GM18508 (cell line): ENCODE data around the gene TGM6.
A peak's percentile ranks its signal among the peaks of the same experiment; 100 is the strongest.

Experiments
- ATAC-seq: cut with Tn5 transposase; IDR thresholded peaks from one replicate; pipeline ENCODE4 v1.9.1; 2021; ENCODE audit warnings: moderate number of reproducible peaks; ENCODE audit not compliant: insufficient read depth, unreplicated experiment

The TGM6 gene

DNA sequence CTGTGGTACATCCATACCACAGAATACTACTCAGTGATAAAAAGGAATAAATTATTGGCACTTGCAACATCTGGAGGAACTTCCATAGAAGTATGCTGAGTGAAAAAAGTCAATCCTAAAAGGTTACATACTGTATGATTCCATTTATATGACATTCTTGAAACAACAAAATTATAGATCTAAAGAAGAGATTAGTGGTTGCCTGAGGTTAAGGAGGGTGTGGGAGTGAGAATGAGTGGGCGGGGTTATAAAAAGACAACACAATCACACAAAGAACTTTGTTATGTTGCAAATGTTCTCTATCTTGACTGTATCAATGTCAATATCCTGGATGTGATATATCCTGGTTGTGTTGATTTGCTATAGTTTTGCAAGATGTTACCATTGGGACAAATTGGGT lies 68.7 kb downstream of the TGM6 start:
- ATAC-seq, result no peak

DNA sequence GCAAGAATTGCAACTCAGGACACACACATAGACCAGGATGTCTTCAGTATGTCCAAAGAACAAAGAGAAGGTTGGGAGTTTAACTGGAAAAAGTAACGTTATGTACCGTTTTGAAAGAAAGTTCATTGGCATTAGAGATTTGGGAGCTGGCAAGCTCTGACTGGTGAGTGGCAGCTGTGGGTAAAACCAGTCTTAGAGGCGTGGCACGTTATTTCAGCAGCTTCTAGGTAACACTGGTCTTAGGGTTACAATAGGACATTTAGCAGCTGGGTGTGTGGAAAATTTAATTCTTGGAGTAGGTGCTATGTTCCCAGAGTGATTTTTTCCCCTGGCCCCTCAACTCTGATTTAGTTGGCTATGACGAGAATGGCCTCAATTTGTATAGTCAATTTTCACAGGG lies 70.7 kb downstream of the TGM6 start:
- no peak for ATAC-seq

DNA sequence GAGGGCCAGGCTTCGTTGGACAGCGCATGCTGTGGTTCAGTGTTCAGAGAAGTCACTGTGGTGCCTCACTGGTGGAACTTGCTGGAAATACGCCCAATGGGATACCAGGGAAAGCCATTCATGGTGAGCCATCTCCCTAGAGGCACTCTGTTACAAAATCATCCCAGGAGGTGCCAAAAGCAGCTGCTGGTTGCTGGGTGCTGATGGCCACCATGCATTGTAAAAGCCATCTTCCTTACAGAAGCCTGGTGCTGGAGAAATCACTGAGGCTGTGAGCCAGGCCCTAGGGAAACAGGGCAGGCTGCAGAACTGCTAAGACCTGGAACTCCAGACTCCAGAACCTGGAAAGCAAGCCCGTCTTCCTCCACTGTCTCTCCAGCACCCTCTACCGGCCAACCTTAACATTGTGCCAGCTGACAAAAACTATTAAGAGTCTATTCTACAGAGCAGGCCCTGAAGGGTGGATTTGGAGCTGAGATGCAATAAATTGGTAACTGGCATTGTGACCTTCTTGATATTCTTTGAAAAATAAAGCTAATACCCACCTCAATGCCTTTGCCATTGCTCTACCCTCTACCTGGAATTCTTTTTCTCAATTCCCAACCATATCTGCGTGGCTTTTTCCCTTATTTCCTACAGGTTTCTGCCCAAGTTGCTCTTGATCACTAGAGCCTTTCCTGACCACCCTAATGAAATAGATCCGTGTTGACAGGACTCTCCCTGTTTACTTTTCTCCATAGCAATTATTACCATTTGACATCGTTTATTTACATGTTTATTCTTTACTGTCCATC lies 71.4 kb downstream of the TGM6 start:
- no peak for ATAC-seq

DNA sequence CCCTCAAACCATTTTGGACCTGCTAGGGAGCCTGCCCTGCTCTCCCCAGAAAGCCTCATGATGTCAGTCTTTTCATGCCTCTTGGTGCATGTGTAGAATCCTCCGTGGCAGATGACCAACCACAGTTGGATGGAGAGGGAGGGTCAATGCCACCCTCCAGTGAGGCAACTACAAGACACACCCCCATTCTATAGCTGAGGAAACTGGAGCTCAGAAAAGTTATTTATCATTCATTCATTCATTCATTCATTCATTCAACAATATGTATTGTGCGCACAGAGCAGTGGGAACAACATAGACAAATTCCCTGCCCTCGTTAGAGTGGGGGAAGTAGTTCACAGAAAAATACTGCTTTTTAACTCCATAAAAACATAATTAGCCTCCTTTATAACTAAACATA lies 73.1 kb downstream of the TGM6 start:
- no peak for ATAC-seq

DNA sequence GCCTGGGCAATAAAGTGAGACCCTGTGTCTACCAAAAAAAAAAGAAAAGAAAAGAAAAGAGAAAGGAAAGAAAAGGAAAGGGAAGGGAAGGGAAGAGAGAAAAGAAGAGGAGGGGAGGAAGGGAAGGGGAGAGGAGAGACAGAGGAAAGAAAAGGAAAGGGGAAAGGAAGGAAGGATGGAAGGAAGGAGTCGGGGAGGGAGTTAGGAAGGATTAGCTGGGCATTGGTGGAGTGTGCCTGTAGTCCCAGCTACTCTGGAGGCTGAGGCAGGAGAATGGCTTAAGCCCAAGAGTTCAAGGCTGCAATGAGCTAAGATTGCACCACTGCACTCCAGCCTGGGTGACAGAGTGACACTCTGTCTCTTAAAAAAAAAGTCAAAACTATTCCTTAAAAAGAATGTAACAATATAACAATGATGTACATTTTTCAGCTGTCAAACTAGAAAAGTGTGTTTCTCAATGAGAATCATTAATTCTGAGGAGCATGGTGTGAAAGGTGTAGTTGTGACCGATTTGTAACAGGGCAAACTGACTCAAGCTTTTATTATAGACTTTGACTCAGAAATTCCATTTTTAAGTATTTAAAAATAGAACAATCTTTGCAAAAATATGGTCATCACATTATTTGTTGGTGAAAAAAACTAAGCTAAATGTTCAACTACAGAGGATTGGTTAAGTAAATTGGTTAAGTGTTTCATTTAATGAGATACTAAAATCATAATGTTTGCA lies 75.2 kb downstream of the TGM6 start:
- no peak for ATAC-seq

DNA sequence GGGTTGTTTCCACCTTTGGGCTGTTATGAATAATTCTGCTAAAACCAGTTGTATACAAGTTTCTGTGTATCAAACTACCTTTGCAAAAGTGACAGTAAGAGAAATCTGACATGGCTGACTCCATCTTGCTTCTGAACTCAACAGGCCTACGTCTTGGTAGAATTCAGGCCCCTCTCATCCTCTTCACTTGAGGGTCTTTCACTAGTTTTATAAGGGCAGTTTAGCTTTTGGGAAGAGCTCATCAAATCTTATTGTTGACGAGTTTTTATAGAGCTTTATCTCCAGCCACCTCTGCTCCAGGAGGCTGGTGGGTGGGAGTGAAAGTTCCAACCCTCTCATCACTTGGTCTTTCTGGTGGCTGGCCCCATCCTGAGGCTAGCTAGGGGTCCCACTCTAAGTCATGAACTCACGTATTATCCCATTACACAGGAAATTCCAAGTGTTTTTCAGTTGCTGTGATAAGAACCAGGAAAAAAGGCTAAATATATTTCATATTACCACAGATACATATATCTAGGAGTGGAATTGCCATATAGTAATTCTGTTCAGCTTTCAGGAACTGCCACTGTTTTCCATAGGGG lies 78.3 kb downstream of the TGM6 start:
- no peak for ATAC-seq

DNA sequence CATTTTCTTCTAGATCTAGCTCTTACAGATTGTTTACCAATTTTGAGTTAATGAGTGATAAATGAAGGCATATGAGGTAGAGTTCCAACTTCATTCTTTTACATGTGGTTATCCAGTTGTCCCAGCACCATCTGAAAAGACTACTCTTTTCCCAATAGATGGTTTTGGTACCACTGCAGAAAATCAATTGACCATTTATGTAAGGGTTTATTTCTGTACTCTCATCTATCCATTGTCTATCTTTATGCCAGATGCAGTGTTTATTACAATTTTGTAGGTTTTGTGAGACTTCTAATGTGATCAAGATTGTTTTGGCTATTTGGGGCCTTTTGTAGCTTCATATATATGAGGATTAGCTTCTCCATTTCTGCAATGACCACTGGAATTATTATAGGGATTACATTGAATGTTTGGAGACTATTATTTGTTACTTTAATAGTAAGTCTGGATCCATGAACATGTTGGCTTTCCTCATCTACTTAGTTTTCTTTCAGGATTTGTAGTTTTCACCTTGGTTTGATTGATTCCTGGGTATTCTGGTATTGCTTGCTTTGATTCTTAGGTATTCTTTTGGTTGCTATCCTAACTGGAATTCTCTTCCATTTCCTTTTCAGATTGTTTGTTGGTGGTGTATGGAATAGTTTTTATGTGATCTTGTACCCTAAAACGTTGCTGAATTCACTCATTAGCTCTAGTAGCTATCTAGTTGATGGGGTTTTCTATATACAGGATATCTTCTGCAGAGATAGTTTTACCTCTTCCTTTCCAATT lies 79.5 kb downstream of the TGM6 start:
- ATAC-seq, result no peak

DNA sequence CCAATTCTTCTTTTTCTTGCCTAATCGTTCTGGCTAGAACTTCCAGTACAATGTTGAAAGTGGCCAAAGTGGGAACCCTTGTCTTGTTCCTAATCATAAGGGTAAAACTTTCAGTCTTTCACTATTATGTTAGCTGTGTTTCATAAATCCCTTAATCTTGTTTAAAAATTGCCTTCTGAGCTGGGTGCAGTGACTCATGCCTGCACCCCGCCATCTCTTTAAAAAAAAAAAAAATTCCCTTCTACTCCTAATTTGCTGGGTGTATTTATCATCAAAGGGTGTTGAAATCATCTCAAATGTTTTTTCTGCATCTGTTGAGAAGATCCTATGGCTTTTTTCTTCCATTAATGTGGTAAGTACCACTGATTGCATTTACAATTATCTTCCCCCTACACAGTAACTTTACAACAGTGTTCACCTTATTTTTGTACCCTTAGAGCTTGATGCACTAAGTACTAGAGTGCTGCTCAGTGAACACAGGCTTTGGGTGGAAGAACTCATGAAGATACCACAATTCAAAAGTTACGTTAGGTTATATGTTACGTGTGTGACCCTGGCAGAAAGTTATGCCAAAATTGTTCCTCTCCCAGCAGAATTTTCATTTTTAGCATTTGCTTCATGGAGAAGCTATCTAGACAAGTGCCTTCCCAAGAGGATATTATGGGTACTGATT lies 80.2 kb downstream of the TGM6 start:
- ATAC-seq, result no peak

DNA sequence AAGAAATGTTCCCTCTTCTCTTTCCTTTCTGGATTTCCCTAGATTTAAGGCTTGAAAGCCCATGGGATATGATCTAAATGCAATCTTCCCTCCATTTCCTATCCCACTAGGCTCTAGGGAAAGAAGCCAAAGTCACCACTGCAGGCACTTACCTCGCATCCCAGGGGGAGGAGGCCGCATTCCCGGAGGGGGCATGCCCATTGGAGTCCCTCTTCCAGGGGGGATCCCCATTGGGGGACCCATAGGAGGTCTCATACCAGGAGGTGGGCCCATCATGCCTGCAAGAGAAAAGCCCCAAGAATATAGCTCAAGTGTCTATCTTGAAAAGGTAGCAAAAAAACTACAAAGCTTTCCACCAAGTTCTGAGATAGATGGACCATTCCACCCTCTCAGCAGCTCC lies 81.8 kb downstream of the TGM6 start:
- no peak for ATAC-seq

DNA sequence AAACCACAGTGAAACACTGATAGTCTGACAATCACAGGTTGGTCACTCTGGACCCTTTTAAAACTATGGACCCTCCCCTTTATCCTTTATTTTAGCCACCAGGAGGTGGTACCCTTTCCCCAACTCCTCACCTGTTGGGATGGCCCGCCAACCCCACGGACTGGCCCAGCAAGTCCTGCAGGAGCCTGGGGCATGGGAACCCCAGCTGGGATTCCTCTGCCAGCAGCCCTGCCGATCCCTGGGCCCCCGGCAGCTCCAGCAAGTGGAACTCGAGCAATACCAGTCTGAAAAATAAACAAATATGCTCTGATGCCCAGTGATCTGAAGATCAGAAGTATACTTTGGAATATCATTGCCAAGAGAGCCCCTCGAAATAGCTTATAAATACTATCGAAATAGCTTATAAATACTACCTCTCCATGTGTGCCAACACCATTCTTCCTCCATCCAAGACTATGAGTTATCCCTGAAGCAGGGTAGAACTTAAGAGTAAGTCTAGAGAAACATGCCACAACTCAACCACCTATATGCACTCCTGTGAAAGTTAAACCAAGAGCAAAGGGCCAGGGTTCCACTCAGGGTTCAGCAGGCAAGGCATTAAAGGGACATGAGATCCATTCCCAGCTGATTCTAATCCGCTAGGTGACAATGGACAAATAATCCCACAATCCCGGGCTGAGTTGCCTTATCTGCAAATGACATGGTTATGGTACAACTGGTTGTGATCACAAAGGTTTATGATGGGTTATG lies 83.1 kb downstream of the TGM6 start:
- ATAC-seq, result no peak

DNA sequence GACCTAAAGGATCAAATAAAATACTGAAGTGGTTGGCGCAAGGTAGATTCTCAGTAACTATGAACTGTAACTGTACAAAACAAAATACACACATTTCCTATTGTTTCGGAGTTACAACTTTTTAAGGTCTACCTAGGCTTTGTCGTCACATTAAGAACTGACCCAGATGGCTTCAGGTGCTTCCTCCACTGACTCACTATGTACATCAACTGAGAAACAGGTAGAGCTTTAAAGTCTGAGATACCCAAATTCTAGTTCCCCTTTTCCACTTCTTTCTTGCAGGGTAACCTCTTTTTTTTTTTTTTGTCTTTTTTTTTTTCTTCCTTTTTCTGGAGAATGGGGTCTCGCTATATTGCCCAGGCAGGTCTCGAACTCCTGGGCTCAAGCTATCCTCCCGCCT lies 84.4 kb downstream of the TGM6 start:
- no peak for ATAC-seq

DNA sequence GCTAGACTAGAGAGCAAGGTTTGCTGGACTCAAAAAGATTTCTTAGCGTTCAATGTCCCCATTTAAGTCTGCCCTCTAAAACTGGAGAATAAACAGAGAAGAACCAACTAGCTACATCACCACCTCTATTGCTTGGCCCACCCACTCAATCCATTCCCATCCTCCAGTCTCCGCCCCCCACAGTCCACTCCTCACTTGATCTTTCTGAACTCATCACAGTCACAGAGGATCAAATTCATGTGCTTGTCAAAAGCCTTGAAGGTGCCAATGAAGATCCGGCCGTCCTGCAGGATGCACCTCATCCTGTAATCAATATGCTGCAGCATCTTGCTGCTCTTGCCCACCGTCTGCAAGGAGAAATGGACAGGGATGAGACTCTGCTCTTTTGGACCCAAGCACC lies 86.7 kb downstream of the TGM6 start:
- no peak for ATAC-seq

DNA sequence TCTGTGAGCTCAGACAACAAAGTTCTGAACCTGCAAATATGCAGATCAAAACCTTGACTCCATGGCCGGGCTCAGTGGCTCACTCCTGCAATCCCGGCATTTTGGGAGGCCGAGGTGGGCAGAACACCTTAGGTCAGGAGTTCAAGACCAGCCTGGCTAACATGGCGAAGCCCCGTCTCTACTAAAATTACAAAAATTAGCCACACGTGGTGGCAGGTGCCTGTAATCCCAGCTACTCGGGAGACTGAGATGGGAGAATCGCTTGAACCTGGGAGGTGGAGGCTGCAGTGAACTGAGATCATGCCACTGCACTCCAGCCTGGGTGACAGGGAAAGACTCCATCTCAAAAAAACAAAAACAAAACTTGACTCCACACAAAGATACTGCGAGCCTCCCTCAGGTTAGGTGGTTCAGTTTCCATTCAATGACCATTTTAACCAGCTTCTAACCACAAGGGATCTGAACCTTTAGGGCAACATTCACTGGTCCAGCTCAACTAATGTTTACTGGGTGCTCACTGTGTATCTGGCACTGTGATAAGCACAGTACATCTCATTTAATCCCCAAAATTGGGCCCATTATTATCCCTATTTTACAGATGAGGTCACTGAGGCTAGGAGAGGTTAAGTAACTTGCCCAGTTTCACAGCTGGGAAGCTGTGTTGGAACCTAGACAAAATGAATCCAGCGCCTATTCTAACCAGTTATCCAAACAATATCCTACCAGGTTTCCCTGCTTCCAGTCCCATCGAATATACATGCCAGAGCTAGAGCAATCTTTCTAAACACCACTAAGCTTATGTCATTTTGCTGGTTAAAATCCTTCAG lies 88.1 kb downstream of the TGM6 start:
- no peak for ATAC-seq

DNA sequence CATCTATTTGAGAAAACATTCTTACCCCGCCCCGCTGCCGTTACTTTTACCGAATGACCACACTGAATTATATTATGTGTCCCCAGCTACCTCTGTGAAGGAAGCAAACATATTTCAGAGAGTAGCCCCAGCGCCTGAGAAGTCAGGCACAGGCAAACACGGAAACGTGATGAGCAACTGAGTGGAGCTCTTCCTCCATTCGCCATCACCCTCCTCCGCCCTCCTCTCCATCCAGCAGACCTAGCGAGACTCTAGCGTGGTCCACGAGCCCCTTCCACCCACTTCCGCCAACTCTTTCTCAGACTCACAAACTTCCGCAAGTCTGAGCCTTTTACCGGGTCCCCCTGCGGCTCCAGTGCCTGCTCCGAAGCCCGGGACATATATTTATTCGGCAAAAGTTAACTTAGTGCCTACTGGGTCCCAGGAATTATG lies 89.3 kb downstream of the TGM6 start:
- ATAC-seq, result peak; percentile 13

DNA sequence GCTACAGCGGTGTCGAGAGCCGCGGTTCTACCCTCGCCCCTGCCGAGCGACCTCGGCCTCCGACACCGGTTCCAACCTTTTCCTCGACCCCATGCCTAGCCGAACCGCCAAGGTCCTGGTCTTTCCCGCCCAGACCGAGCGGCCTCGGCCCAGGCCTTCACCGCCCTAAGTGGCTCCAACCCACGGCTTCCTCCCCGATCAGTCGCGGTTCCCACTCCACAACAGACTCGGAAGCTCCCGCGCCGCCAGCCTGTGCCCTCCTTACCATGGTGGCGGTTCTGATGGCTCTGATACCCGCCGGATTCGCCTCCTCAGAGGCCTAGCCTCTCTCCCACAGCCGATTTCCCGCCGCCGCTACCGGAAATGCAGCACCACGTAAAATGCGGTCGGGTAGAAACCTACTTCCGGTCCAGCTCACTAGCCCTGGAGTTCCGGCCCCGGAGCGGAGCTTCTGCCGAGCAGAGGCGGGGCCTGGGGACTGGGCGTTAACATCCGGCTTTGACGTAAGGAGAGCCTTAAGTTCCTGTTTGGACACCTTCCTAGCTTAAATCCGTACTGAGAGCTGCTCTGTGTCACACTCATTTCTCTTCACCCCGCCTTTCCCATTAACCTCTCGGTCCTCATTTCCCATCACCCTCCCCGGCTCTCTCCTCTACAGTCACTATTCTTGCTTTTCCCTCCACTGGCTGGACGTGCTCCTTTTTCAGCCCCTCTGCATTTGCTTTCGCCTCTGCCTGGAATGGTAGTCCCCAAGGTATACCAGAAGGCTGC lies 89.9 kb downstream of the TGM6 start, which contains the start of gene SNRPB:
Gene SNRPB (minus strand): TSS at position 367 of the 771 bp plus-strand sequence. CDS start 99 bp downstream, at position 268.
- peak; percentile 89 for ATAC-seq

DNA sequence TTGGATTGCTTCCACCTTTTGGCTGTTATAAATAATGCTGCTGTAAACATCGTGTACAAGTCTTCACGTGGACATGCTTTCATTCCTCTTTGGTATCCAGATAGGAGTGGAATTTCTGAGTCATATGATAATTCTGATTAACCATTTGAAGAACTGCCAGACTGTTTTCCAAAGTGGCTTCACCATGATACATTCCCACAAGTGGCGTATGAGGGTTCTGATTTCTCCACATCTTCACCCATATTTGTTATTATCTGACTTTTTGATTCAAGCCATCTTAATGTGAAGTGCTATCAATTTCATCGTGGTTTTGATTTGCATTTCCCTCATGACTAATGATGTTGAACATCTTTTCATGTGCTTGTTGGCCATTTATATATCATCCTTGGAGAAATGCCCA lies 92.8 kb downstream of the TGM6 start:
- no peak for ATAC-seq

DNA sequence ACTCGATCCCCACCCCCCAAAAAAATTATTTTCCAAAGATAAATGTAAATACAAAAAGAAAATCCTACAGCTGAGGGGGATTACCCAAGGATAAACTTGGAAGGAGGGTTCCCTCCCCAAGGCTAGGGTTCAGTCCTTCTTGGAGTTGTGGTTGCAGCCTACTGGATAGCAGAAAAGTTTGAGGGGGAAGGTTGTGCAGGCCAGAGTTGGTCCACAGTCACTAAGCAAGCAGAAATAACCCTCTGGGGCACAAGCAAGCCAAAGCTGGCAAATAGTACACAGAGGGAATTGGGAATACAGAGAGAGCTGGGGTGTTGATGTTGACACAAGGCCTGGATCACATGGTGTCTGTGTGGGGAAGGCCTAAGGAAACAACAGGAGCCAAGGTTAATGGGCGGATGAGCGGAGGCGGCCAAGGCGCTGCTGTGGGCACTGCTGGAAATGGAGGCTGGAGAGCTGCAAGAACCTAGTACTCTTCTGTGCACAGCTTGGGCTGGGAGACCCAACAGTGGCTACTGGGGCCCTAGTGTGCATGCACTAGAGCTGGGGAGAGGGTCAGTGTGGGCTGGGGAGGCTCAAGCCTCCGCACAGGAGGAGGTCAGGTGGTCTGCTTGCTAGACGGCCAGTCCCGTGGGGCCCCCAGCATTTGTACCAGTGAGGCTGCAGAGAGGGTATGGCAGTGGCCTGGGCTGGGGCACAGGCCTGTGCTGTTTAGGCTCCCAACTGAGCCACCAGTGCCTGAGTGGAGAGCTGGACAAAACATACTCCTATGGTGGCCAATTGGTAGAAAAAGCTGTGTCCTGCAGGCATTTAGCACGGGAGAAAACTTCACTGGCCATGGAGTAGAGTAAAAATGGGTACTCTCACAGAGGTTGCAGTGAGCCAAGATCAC lies 95.4 kb downstream of the TGM6 start:
- no peak for ATAC-seq
